Mesendoderm (in vitro differentiated cells): ENCODE measurements around the gene SPTBN5.

ENCODE experiments used
- DNase-seq: peaks from one replicate; pipeline ENCODE4 v3.0.0; 2013
- H2AK5ac ChIP-seq: 2 replicates; pipeline ENCODE4 v1.6.1; 2013; ENCODE audit warnings: low read length, inconsistent platforms
- H2BK120ac ChIP-seq: 2 replicates; pipeline ENCODE4 v1.6.1; 2013; ENCODE audit warnings: low read depth, mild to moderate bottlenecking, low read length, moderate library complexity, mixed read lengths
- H2BK15ac ChIP-seq: replicated peaks from 2 replicates; pipeline ENCODE4 v1.6.1; 2013; ENCODE audit warnings: low read depth, mild to moderate bottlenecking, moderate library complexity
- H2BK5ac ChIP-seq: 2 replicates; pipeline ENCODE4 v1.6.1; 2013; ENCODE audit warnings: low read length, inconsistent platforms
- H3K18ac ChIP-seq: 2 replicates; pipeline ENCODE4 v1.6.1; 2013; ENCODE audit warnings: mild to moderate bottlenecking, low read length, mixed read lengths
- H3K23ac ChIP-seq: one replicate; pipeline ENCODE4 v1.6.1; 2013; ENCODE audit warnings: low read length
- H3K27ac ChIP-seq: 2 replicates; pipeline ENCODE4 v1.5.1; 2013; ENCODE audit warnings: low read depth, mild to moderate bottlenecking, inconsistent platforms, low read length, moderate library complexity
- H3K27me3 ChIP-seq: 2 replicates; pipeline ENCODE4 v1.6.1; 2013; ENCODE audit warnings: low read length, control low read depth, mild to moderate bottlenecking, inconsistent platforms; ENCODE audit not compliant: insufficient read depth, poor library complexity
- H3K36me3 ChIP-seq: 2 replicates; pipeline ENCODE4 v1.6.1; 2013; ENCODE audit warnings: low read length, inconsistent platforms; ENCODE audit not compliant: control insufficient read depth, insufficient read depth
- H3K4ac ChIP-seq: one replicate; pipeline ENCODE4 v1.6.1; 2013; ENCODE audit warnings: low read depth, mild to moderate bottlenecking, low read length, moderate library complexity
- H3K4me1 ChIP-seq: 2 replicates; pipeline ENCODE4 v1.6.1; 2013; ENCODE audit warnings: low read depth, low read length, inconsistent platforms; ENCODE audit not compliant: control insufficient read depth
- H3K4me2 ChIP-seq: 2 replicates; pipeline ENCODE4 v1.6.1; 2013; ENCODE audit warnings: low read length
- H3K4me3 ChIP-seq: 2 replicates; pipeline ENCODE4 v1.5.1; 2013; ENCODE audit warnings: mild to moderate bottlenecking, low read length
- H3K56ac ChIP-seq: one replicate; pipeline ENCODE4 v1.6.1; 2013; ENCODE audit warnings: low read length
- H3K79me1 ChIP-seq: 2 replicates; pipeline ENCODE4 v1.6.1; 2013; ENCODE audit warnings: low read length, inconsistent platforms
- H3K79me2 ChIP-seq: 2 replicates; pipeline ENCODE4 v1.6.1; 2013; ENCODE audit warnings: mild to moderate bottlenecking, low read length; ENCODE audit not compliant: control insufficient read depth, insufficient read depth
- H3K9ac ChIP-seq: 2 replicates; pipeline ENCODE4 v1.6.1; 2013; ENCODE audit warnings: low read length, inconsistent platforms
- H4K5ac ChIP-seq: one replicate; pipeline ENCODE4 v1.6.1; 2013; ENCODE audit warnings: low read length
- H4K8ac ChIP-seq: one replicate; pipeline ENCODE4 v1.6.1; 2013; ENCODE audit warnings: low read depth, mild to moderate bottlenecking, control low read depth, low read length, moderate library complexity
- WGBS: extraction: QIAGEN DNeasy Blood & Tissue Kit; methylation state at CpG from one replicate; pipeline ENCODE4 v1.1.7; 2013; ENCODE audit warnings: low lambda C conversion rate, missing lambda C conversion rate; ENCODE audit not compliant: insufficient coverage; ENCODE audit errors: extremely low coverage; 5-methylcytosine and 5-hydroxymethylcytosine counted together

Gene SPTBN5

DNA sequence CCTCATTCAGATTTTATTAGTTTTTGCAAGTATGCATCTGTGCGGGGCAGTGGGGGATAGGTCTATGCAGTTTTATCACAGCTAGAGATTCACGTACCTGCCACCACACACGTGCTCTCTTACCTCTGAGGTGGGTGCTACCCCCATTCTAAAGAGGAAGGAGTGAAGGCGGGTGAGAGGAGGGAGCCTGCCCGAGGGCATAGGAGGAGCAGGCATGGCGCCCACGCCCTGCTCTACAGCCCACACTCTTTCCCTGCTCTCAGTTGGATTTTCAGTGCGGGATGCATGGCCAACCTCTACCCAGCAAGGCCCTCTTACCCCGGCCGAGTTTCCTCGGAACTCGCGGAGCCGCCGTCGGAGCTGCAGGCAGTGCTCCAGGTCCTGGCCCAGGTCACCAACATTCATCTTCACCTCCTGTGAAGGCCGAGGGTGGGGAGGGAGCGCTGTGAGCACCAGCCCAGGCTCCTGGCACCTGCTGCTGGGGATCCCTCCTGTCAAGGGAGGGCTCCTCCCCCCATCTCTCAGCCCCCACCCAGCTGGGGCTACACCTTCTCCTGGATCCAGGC is 28.3 kb downstream of the SPTBN5 start:
- no peak overlapping the region for H2AK5ac ChIP-seq
- no peaks in the 10 kb centered on the region for H3K4me1 ChIP-seq
- no peak overlapping the region for H2BK5ac ChIP-seq
- H4K8ac ChIP-seq, result no peak overlapping the region
- H3K4me3 ChIP-seq, result no peak overlapping the region
- H3K79me2 ChIP-seq, result no peaks in the 10 kb centered on the region
- no CpG with 5 or more reads among the region's 18 CpGs for WGBS
- no peak overlapping the region for H3K9ac ChIP-seq
- no peak overlapping the region for H2BK120ac ChIP-seq
- H3K56ac ChIP-seq, result no peak overlapping the region
- H3K27me3 ChIP-seq, result no peaks in the 10 kb centered on the region
- no peak overlapping the region for H3K23ac ChIP-seq
- no peaks in the 10 kb centered on the region for H3K79me1 ChIP-seq
- no peak overlapping the region for H2BK15ac ChIP-seq
- H3K4ac ChIP-seq, result no peak overlapping the region
- H3K27ac ChIP-seq, result no peak overlapping the region
- no peaks in the 10 kb centered on the region for H3K36me3 ChIP-seq
- DNase-seq, result no peak
- H4K5ac ChIP-seq, result no peak overlapping the region
- no peak overlapping the region for H3K4me2 ChIP-seq
- H3K18ac ChIP-seq, result no peak overlapping the region

DNA sequence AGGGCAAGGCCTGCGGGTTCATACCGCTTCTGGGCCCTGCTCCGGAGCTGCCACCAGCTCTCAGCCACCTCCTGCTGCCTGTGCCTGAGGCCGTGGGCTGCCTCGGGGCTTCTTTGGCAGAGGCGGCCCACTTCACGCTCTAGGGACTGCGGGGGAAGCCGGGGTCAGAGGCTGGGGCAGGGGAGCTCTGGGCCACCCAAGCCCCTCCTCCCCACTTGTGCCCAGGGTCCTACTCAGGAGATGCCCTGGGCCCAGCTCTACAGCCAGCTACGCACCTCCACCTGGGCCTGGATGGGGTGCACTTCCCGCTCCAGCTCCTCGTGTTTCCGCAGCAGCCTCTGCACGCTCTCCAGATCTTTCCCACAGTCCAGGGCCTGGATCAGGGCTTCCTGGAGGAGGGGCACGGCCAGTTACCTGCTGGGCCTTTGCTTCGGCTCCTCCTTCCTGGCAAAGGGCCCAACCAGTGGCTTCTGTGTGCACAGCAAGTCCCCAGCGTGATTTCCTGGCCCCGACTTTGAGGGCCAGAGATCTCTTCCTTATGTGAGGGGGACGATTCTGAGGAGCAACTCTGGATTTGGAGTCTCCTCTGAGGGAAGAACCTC is 31.2 kb downstream of the SPTBN5 start:
- Histone ChIP-seq H3K27me3 (no peaks in the 10 kb centered on the region), H2BK15ac (no peak overlapping the region), H4K8ac (no peak overlapping the region), H2BK5ac (no peak overlapping the region), H3K27ac (no peak overlapping the region), H3K18ac (no peak overlapping the region), H3K36me3 (no peaks in the 10 kb centered on the region), H3K4me1 (no peaks in the 10 kb centered on the region), H3K4me3 (no peak overlapping the region), H3K79me1 (no peaks in the 10 kb centered on the region), H3K79me2 (no peaks in the 10 kb centered on the region), H3K56ac (no peak overlapping the region), H3K4ac (no peak overlapping the region), H2BK120ac (no peak overlapping the region), H2AK5ac (no peak overlapping the region), H3K4me2 (no peak overlapping the region), H3K9ac (no peak overlapping the region), H3K23ac (no peak overlapping the region), H4K5ac (no peak overlapping the region)
- DNase-seq, result peak; percentile 57
- WGBS, result no CpG with 5 or more reads among the region's 19 CpGs

DNA sequence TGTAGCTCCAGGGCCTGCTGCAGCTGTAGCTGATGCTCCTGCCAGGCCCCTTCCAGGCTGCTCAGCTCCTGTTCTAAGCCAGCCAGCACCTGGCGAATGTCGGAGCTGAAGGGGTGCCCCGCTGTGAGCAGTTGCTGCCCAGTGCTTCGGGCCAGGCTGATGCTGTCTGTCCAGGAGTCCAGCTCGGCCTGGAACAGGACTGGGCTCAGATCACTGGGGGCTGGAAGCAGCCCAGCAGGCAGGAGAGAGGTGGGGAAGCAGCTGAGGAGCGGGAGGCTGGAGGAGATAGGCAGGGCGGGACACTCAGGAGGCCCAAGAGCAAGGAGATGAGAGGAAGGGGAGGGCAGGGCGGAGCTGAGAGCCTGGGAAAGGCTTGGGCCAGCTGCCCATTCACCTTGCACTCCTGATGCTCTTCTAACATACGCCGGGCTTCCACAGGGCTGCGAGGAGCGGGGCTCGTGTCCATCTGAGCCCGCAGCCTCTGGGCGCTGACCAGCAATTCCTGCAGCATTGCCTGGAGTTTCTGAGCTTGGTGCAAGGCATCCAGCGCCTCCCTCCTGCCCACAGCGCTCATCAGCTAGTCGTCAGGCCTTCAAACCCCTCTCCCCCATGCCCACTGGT is 32.0 kb downstream of the SPTBN5 start:
- H2BK15ac ChIP-seq, result no peak overlapping the region
- H4K8ac ChIP-seq, result no peak overlapping the region
- no peak overlapping the region for H2AK5ac ChIP-seq
- no peak for DNase-seq
- H3K79me2 ChIP-seq, result no peaks in the 10 kb centered on the region
- WGBS, result no CpG with 5 or more reads among the region's 18 CpGs
- no peak overlapping the region for H3K4me2 ChIP-seq
- no peak overlapping the region for H3K4me3 ChIP-seq
- no peak overlapping the region for H3K27ac ChIP-seq
- no peak overlapping the region for H2BK5ac ChIP-seq
- no peak overlapping the region for H2BK120ac ChIP-seq
- no peaks in the 10 kb centered on the region for H3K4me1 ChIP-seq
- H4K5ac ChIP-seq, result no peak overlapping the region
- H3K23ac ChIP-seq, result peak overlapping the region; percentile 80
- H3K18ac ChIP-seq, result no peak overlapping the region
- H3K27me3 ChIP-seq, result no peaks in the 10 kb centered on the region
- H3K79me1 ChIP-seq, result no peaks in the 10 kb centered on the region
- no peak overlapping the region for H3K4ac ChIP-seq
- no peak overlapping the region for H3K9ac ChIP-seq
- no peaks in the 10 kb centered on the region for H3K36me3 ChIP-seq
- no peak overlapping the region for H3K56ac ChIP-seq

DNA sequence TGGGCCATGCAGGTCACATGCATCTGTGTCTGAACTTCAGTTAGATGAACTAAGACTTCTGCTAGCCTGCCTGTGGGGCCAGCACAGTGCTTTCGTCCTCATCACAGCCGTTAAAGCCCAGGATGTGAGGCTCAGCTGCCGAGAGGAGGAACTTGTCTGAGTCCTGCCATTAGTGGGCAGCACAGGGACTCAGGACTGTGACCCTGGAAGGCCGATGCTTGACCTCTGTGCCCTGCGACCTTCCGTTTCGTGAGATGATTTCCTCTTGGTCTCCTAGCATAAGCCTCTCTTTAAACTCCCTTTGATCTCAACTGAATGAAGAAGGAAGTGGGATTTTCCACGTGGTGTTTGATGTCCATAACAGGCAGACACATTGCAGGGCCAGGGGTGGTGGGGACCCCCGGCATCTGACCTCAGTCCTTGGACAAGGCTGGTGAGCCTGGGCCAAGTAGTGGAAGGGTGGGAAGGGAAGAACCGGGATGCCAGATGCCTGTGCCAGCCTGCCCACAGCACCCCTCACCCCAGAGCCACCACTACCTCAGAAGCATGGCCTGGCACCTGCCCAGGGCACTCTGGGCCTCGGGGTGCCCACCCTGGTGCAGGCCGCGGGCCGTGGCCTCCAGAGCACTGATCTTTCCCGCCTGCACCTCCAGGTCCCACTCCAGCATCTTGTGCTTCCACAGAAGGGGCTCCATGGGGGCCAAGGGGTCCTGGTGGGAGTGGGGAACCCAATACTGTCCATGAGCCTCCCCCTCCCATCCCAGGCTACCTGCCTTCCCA is 33.6 kb downstream of the SPTBN5 start:
- Histone ChIP-seq H3K56ac (no peak overlapping the region), H4K8ac (no peak overlapping the region), H2BK5ac (no peak overlapping the region), H3K4me2 (no peak overlapping the region), H3K23ac (no peak overlapping the region), H2AK5ac (no peak overlapping the region), H3K79me2 (no peaks in the 10 kb centered on the region), H3K4me1 (no peaks in the 10 kb centered on the region), H2BK120ac (no peak overlapping the region), H3K27me3 (no peaks in the 10 kb centered on the region), H3K79me1 (no peaks in the 10 kb centered on the region), H3K18ac (no peak overlapping the region), H2BK15ac (no peak overlapping the region), H4K5ac (no peak overlapping the region), H3K4me3 (no peak overlapping the region), H3K9ac (no peak overlapping the region), H3K4ac (no peak overlapping the region), H3K36me3 (no peaks in the 10 kb centered on the region), H3K27ac (no peak overlapping the region)
- WGBS, result no CpG with 5 or more reads among the region's 15 CpGs
- DNase-seq, result peak; percentile 27

DNA sequence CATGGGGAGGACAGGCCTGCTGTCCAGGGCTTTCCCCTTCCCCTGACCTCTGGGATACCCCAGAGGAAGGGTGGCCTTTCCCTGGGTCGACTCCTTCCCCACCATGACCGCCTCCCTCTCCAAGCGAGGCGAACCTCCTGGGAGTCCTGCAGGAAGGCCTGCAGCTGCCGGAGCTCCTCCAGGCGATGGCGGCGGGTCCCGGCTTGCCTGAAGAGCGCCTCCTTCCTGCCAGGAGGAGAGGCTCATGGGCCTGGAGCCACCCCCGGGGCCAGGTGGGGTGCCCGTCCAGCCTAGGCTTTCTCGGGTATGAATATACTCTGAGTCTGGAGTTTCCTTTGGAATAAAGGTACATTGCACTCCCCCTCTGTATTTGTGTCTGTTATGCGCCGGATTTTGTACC is 35.1 kb downstream of the SPTBN5 start:
- H4K5ac ChIP-seq, result no peak overlapping the region
- no peaks in the 10 kb centered on the region for H3K79me1 ChIP-seq
- H2BK5ac ChIP-seq, result no peak overlapping the region
- H3K18ac ChIP-seq, result no peak overlapping the region
- H2AK5ac ChIP-seq, result no peak overlapping the region
- no peak overlapping the region for H4K8ac ChIP-seq
- H3K4me3 ChIP-seq, result no peak overlapping the region
- no peak overlapping the region for H3K9ac ChIP-seq
- H3K27me3 ChIP-seq, result no peaks in the 10 kb centered on the region
- no peak overlapping the region for H3K4ac ChIP-seq
- WGBS, result no CpG with 5 or more reads among the region's 15 CpGs
- H3K4me1 ChIP-seq, result no peaks in the 10 kb centered on the region
- H3K4me2 ChIP-seq, result no peak overlapping the region
- no peak overlapping the region for H3K27ac ChIP-seq
- DNase-seq, result no peak
- H3K56ac ChIP-seq, result no peak overlapping the region
- no peak overlapping the region for H2BK120ac ChIP-seq
- no peaks in the 10 kb centered on the region for H3K79me2 ChIP-seq
- H3K36me3 ChIP-seq, result no peaks in the 10 kb centered on the region
- no peak overlapping the region for H2BK15ac ChIP-seq
- no peak overlapping the region for H3K23ac ChIP-seq
